DMS 273 (cell line): Measurements from ENCODE around the gene AP4E1.
"Not testable (repeated sequence)": the region's sequence is repeated elsewhere in the genome, so short reads cannot be mapped to it uniquely, and the experiment has no call there.

Source experiments
- DNase-seq: peaks from one replicate; lab custom pipeline; 2025; ENCODE audit not compliant: unreplicated experiment; lab: John Stamatoyannopoulos, UW

Gene AP4E1

GRCh38 chr15:51022206-51022605, 113.7 kb downstream of the AP4E1 start:
- no peak for DNase-seq

GRCh38 chr15:51023499-51023898, 115.0 kb downstream of the AP4E1 start:
- peak; percentile 24 for DNase-seq

GRCh38 chr15:51024735-51025453, 116.4 kb downstream of the AP4E1 start:
- DNase-seq: peak; percentile 92

GRCh38 chr15:51025454-51025846, 117.0 kb downstream of the AP4E1 start:
- peak; percentile 67 for DNase-seq

GRCh38 chr15:51030649-51031316, 122.3 kb downstream of the AP4E1 start:
- no peak for DNase-seq

GRCh38 chr15:51037474-51037873, 129.0 kb downstream of the AP4E1 start:
- not testable (repeated sequence) for DNase-seq

GRCh38 chr15:51038162-51038973, 129.9 kb downstream of the AP4E1 start:
- DNase-seq: no peak

GRCh38 chr15:51038974-51039319, 130.5 kb downstream of the AP4E1 start:
- no peak for DNase-seq

GRCh38 chr15:51044037-51044727, 135.7 kb downstream of the AP4E1 start:
- DNase-seq: no peak

- DNase-seq: no peak
Measured at GRCh38 chr15:51046016-51046415, 137.5 kb downstream of the AP4E1 start.

- DNase-seq: no peak
Measured at GRCh38 chr15:51046799-51047449, 138.4 kb downstream of the AP4E1 start.

- DNase-seq: no peak
Measured at GRCh38 chr15:51048308-51048707, 139.8 kb downstream of the AP4E1 start.

GRCh38 chr15:51049081-51049480, 140.6 kb downstream of the AP4E1 start:
- no peak for DNase-seq

- peak; percentile 65 for DNase-seq
Measured at GRCh38 chr15:51051776-51052175, 143.3 kb downstream of the AP4E1 start.

- no peak for DNase-seq
Measured at GRCh38 chr15:51053571-51053970, 145.1 kb downstream of the AP4E1 start.

GRCh38 chr15:51054535-51054934, 146.1 kb downstream of the AP4E1 start:
- peak; percentile 5 for DNase-seq
